Astrocyte (in vitro differentiated cells and primary cell): ENCODE measurements around the gene MEIKIN.

ENCODE experiments used
- CTCF ChIP-seq: IDR thresholded peaks from 2 replicates; pipeline ENCODE4 v1.5.1; 2011; ENCODE audit warnings: low read depth, mild to moderate bottlenecking, inconsistent platforms, low read length, moderate library complexity; ENCODE audit not compliant: insufficient read depth
- EZH2 ChIP-seq: IDR thresholded peaks from 2 replicates; pipeline ENCODE4 v1.6.1; 2012; ENCODE audit warnings: mild to moderate bottlenecking, low read length, inconsistent platforms; ENCODE audit not compliant: insufficient read depth

GRCh38 chr5:131977212-131977604 lies 31.7 kb upstream of the MEIKIN start:
- TF ChIP-seq CTCF (no peak), EZH2 (no peak)
